Skeletal muscle cell (primary cell): ENCODE measurements around the gene E2F8.

Source experiments
- DNase-seq: peaks from one replicate; pipeline ENCODE4 v3.0.0-alpha.2; 2010; ENCODE audit warnings: low read depth
- H3K4me3 ChIP-seq: 2 replicates; pipeline ENCODE4 v1.5.1; 2011; ENCODE audit warnings: low read depth, mild to moderate bottlenecking, control low read depth, low read length, moderate library complexity

The E2F8 gene

DNA sequence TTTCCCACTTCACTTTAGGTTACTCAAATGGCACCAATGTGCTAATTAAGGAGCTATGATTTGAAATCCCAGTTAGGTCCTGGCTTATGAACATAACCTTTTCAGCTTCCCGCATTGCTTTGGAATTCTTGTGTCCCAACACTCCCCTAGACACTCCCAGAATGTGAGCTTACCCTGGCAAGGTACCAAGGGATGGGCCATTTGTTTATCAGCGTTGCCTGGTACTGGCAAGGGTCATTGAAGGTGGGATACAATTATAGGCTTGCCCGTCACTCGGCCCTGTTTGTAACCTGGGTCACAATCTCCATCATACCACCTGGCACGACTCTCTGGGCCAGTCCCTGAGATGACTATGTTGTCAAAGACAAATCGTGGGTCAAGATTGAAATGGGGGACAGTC lies 44.3 kb downstream of the E2F8 start:
- DNase-seq, result no peak
- no peak overlapping the region for H3K4me3 ChIP-seq

DNA sequence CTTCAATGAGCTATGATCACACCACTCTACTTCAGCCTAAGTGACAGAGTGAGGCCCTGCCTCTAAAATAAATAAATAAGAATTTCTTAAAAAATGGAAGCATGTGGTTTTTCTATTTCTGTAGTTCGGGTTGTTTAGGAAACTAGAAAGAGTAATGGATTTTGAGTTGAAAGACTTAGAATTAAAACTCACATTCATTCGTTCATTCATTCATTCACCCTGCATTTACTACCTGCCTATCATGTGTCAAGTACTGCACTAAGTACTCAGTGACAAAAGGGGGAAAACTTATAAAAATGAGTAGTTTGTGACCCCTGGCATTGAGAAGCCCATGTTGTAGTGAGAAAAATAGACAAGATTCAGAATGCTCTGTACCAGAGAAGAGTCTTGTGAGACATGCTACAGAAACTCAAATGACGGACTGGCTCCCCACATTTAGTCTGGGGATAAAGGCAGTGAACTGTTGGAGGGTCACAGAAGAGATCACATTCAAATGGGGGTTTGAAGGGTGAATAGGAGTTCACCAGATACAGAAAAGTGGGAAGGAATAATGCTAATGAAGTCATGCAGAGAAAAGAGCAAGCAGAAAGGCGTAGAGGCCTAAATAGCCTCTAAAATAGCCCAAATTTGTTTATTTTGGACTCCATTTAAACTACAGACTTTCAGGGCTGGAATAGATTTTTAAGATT lies 46.0 kb downstream of the E2F8 start:
- no peak overlapping the region for H3K4me3 ChIP-seq
- DNase-seq, result no peak

DNA sequence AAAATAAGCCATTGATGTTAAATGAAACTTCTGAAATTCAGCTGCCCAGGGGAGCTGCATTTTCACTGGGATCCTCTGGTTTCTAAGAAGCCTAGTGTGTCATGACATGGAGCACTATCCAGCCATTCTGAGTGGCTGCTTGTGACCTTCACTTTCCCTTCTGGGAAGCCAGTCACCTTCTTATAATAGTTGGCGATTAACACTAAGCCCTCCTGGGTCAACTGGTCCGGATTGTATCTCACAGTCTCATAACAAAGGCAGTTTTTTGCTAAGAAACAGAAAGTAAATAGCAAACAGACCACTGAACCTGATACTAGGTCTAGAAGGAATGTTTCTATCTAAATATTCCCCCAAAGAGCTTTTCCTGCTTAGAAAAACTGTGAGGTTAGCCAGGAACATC lies 46.8 kb downstream of the E2F8 start:
- no peak for DNase-seq
- no peak overlapping the region for H3K4me3 ChIP-seq

DNA sequence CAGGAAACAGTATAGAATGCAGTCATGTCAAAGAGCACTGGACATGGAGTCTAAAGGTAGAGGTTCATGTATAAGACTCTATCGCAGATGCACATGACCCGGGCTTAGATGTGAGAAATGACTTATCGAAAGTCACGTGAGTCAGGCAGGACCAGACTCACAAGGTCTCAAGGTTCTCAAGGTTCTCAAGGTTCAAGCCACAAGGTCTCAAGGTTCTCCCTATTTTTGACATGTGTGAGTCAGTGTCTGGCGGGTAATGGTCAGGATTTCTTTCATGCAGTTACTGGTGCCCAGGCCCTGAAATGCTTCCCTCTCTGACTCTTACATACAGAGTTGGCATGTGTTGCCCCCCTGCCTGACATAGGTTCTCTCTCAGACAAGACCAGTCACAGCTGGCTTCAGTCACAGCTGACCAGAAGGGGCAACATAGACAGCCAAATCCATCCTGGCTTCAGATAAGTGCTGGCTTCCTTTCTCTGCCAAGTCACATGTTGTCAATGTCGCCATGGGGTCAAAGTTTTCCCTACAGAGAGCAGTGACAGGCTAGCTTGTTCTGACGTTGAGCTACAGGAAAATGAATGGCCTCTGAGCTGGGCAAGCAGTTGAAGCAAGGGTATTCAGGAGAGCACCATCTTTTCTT lies 49.1 kb downstream of the E2F8 start:
- DNase-seq, result no peak
- no peak overlapping the region for H3K4me3 ChIP-seq

DNA sequence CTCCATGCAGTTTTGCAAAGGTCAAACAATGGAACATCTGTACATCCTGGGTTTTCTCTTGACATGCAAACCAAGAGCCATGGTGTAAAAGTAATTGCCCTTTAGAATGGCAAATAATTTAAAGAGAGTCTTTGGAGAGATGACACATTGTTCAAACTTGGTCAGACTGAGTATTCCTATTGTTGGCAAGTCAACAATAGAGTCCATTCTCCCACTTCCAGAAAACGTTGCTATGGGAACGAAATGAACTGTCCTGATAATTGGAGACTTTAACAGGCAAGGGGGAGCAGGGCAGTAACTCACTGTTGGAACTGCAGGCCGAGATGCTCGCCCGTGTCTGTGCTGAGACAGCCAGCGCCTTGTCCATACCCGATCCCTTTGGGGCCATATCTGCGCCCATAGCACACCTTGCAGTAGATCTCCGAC lies 52.9 kb downstream of the E2F8 start:
- DNase-seq, result no peak
- H3K4me3 ChIP-seq, result no peak overlapping the region

DNA sequence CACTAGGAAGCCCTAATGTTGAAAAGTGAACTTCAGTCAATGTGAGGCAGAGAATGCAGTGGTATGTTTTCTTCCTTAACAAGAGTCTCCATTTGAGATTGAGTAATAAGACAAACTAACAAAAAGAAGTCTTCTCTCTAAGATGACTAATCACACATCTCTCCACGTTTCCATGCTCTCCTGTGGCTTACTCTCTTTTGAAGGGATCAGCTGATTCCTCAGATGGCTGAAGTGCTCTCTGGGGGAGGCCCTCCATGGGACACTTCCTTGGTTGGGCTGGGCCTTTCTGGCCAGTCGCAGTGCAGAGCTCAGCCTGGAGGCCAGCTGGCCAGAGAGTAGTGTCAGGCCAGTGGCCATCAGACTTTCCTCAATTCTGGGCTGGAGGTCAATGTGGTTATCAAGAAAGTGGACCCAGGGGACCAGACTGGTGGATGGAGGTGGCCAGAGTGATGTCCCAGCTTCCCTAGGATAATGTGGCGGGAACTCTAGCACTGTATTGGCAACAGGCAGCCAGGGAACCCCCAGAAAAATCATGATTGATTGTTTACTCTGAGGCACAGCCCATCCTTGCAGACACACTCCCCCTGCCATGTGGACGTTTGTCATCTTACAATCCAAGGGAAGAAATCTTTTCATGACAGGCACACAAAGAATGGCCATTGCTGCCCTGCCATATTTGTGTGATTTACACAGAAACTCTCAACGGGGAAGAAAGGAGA lies 53.5 kb downstream of the E2F8 start:
- no peak overlapping the region for H3K4me3 ChIP-seq
- no peak for DNase-seq

DNA sequence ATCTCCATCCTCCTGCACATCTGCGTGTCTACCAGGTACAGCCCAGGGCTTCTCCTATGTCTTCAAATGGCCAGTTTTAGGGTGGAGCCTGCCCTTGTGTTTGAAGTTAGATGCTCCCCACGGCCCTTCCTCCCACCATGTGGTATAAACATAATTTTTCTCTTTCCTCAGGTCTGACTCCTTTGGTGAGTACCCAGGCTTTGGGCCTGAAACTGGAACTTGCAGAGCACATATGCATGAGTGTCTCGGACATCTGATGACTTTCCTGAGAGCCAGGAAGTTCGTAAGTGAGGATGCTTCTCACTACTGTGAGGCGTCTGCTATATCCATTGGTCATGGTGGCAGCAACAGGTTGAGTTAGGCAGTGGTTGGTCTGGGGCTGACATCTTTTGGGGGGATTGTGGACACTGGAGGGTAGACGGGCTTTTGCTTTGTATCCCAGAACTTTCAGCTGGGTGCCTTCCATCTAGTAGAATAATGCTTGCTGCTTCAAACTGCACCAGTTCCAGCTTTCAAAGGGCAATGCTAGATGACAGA lies 55.2 kb downstream of the E2F8 start:
- DNase-seq, result no peak
- no peak overlapping the region for H3K4me3 ChIP-seq

DNA sequence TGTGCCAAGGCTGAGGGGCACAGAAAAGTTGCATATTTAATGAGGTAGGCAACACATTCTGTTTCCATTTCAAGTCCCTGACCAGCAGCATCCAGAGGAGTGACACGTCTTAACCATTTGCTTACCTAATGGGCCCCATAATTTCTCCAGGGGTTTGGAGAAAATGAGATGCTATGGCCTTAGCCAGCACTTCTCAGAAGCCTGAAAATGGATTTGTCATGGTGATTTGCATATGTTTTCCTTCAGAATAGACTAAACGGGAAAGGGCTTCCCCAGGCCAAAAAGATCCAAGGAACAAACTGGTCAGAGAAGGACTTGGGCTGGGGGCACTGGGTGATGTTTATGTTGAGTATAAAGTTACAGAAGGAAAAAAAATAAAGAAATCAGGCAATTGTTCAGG lies 55.7 kb downstream of the E2F8 start:
- H3K4me3 ChIP-seq, result no peak overlapping the region
- DNase-seq, result no peak

DNA sequence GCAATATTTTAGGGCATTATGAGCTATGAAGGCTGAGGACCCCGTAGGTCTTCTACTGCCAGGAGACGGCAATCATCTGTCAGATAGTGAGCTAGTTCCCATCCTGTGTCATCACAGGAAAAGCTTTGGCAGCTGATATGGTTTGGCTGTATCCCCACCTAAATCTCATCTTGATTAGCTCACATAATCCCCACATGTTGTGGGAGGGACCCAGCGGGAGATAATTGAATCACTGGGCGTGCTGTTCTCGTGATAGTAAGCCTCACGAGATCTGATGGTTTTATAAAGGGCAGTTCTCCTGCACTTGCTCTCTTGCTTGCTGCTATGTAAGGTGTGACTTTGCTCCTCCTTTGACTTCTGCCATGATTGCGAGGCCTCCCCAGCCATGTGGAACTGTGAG lies 57.1 kb downstream of the E2F8 start:
- H3K4me3 ChIP-seq, result no peak overlapping the region
- no peak for DNase-seq

DNA sequence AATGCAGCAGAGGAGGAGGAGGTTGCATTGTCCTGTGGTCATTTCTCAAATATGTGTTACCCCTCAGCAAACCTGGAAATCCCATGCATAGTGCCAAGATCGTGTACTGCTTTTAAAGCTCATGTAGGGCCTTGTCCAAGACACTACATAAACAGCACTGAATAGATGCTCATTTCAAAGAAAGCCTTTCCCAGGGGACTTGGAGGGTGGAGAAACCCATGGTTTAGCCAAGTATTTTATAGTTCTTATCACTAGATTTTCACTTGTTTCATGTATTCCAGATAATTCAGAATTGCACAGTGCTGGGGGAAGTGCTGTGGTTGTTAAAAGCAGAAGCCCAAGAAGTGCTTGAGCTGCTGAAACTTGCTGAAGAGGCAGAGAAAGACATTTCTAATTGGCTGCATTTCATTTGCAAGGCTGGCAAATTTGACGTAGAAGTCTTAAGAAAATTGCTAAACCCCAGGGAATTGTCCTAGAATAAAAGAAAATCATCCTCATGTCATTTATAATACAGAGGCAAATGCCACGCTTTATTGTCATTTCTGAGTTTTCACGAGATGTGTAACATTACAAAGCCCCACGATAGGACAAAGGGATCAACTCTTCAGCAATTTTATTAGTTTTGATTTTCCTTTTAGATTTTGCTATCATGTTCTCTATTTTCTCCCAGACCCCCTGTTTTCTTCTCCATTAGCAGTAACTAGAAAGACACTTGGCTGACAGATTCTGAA lies 59.0 kb downstream of the E2F8 start:
- DNase-seq, result no peak
- H3K4me3 ChIP-seq, result no peak overlapping the region

DNA sequence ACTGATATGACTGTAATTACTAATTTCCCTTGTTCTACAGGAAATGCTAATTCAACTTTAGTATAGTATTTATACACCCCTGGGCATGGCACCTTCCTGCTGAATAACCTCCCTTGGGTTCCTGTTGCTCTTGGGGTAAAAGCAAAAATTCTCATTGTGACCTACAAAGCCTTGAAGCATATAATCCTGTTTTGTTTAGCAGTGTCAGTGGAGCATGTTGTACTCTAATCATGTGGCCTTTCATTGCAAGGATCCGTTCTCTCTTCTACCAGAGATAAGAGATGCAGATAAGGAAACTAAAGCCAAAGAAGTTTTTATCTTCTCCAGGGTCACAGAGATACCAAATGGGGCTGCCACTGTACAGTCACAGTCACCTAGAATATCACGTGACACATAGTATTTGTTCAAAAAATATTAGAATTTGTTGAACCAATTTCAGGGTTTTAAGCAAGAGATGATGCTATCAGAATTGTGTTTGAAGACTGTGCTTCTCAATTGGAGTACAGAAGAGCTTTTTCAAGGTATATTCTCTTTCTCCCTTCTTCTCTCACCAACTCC lies 64.0 kb downstream of the E2F8 start:
- DNase-seq, result no peak
- no peak overlapping the region for H3K4me3 ChIP-seq
